Psoas muscle (tissue), 8 donors: ENCODE measurements around the gene CCDC30. TPM values are rescaled to one million over a fixed set of nuclear protein-coding genes. Genes with fewer than 3 reads are reported as not detected.

Experiments
- ATAC-seq, 4 donors: fragments of 200-7000 bp; cut with Tn5 transposase; one replicate each; pipeline ENCODE4 v1.9.1; 2020; ENCODE audit warnings: moderate library complexity in 3 of 4, mild to moderate bottlenecking in 2 of 4
- DNase-seq, 2 donors: peaks; one replicate each; pipeline ENCODE4 v3.0.0-alpha.2; 2020
- H3K27ac ChIP-seq: fragments of 200-600 bp; one replicate; pipeline ENCODE4 v1.8.0; 2022
- H3K27me3 ChIP-seq, 3 donors: fragments of 200-600 bp in 1 of 3; one replicate each; pipeline versions ENCODE4 v1.6.1 to v1.8.0; 2013 to 2022; ENCODE audit warnings: low read length in 2 of 3, mild to moderate bottlenecking in 2 of 3, moderate library complexity in 1 of 3; ENCODE audit not compliant: insufficient read depth in 3 of 3
- H3K36me3 ChIP-seq, 2 donors: fragments of 200-600 bp in 1 of 2; one replicate each; pipeline versions ENCODE4 v1.6.1 to v1.8.0; 2013 to 2022; ENCODE audit warnings: low read depth in 1 of 2, mild to moderate bottlenecking in 1 of 2, moderate library complexity in 1 of 2; ENCODE audit not compliant: insufficient read depth in 1 of 2
- H3K4me1 ChIP-seq: fragments of 200-600 bp; one replicate; pipeline ENCODE4 v1.8.0; 2022
- H3K4me3 ChIP-seq: fragments of 200-600 bp; one replicate; pipeline ENCODE4 v1.8.0; 2022; ENCODE audit warnings: mild to moderate bottlenecking
- H3K9me3 ChIP-seq: fragments of 200-600 bp; one replicate; pipeline ENCODE4 v1.8.0; 2022
- WGBS, 3 donors: extraction: QIAGEN DNeasy Blood & Tissue Kit; methylation state at CpG; one replicate each; pipeline versions ENCODE4 v1.1.6 to v1.1.7; 2013; 5-methylcytosine and 5-hydroxymethylcytosine counted together
- intact Hi-C, 2 donors: fragments of 100-400 bp; cut with DNase I; formaldehyde crosslinking; loops; one replicate each; pipeline versions ENCODE4 v1.11.0 to v1.14.2; 2022
- polyA plus RNA-seq, 3 donors: library from polyadenylated mRNA; stranded (reverse); fragments of 200-250 nt; gene quantifications; one replicate each; pipeline ENCODE4 v1.2.3, GENCODE V29; 2013
- total RNA-seq, 4 donors: library from RNA; stranded (reverse); fragmentation: NEBNext Ultra II Directional in 2 of 4; extraction: Animal tissue kit (Norgen Biotek cat#: 25700) in 2 of 4; gene quantifications; one replicate each; pipeline versions ENCODE4 v1.2.1 to v1.2.4, GENCODE V29; 2021 to 2023
- TF ChIP-seq, protein P1 (sequence below): fragments of 200-600 bp; IDR thresholded peaks from one replicate; pipeline ENCODE4 v1.8.0; 2022; ENCODE audit warnings: antibody characterized with exemption
- donor health status: healthy with polysubstance abuse.
- donor health status: DM: no; HTN: no; CAD: no; lungs with moderate emphysema.
- donor health status: Bipolar disorder and iron deficiency.
- donor health status: healthy.
- donor health status: DM: yes; HTN: yes; CAD: no.
- donor health status: DM: no; HTN: no; CAD: no.
- donor health status: DM: no; HTN: no; CAD: no.
- donor health status: DM: yes; HTN: yes; CAD: no.

CCDC30 gene
- total and polyA plus RNA-seq, 7 donors: 0.39 to 1.2 (median 0.92) TPM

DNA sequence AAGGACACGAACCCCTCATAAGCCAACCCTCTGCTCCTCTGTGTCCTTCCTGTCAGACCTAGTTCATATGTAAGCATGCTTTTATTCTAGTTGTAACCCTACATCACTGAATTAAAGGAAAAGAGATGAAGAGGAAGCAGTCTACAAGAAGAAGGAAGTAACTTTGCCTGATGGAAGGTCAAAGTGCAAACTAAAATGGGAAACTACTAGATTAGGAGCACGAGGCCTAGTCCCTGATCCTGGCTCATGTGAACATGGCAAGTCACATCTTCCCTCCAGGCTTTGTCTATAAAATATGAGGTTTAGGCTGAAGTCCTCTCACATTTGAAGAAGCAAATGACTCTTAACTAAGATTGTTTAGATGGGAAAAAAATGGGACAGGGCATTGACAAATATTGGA, 20.4 kb upstream of the CCDC30 start:
- DNase-seq (no peak), ATAC-seq (no peak)
- no peaks in the 10 kb centered on the region for H3K36me3 ChIP-seq
- 39 to 42% (median 39%) methylated on average over 2 of the region's 2 CpGs for WGBS, 3 donors
- intact Hi-C loops: no loop called here
- no peaks in the 10 kb centered on the region for H3K27me3 ChIP-seq
- no peak overlapping the region for H3K4me3 ChIP-seq
- H3K4me1 ChIP-seq: no peaks in the 10 kb centered on the region
- no peaks in the 10 kb centered on the region for H3K9me3 ChIP-seq
- TF ChIP-seq, protein P1, sequence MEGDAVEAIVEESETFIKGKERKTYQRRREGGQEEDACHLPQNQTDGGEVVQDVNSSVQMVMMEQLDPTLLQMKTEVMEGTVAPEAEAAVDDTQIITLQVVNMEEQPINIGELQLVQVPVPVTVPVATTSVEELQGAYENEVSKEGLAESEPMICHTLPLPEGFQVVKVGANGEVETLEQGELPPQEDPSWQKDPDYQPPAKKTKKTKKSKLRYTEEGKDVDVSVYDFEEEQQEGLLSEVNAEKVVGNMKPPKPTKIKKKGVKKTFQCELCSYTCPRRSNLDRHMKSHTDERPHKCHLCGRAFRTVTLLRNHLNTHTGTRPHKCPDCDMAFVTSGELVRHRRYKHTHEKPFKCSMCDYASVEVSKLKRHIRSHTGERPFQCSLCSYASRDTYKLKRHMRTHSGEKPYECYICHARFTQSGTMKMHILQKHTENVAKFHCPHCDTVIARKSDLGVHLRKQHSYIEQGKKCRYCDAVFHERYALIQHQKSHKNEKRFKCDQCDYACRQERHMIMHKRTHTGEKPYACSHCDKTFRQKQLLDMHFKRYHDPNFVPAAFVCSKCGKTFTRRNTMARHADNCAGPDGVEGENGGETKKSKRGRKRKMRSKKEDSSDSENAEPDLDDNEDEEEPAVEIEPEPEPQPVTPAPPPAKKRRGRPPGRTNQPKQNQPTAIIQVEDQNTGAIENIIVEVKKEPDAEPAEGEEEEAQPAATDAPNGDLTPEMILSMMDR: no peak
- H3K27ac ChIP-seq: no peak overlapping the region

GRCh38 chr1:42449256-42449655, 13.8 kb upstream of the CCDC30 start:
- TF ChIP-seq, protein P1: no peak
- Histone ChIP-seq H3K36me3 (no peaks in the 10 kb centered on the region), H3K4me3 (no peak overlapping the region), H3K9me3 (no peaks in the 10 kb centered on the region), H3K27me3 (no peaks in the 10 kb centered on the region), H3K27ac (no peak overlapping the region), H3K4me1 (no peaks in the 10 kb centered on the region)
- intact Hi-C loops: no loop called here
- DNase-seq: no peak
- no peak for ATAC-seq

DNA sequence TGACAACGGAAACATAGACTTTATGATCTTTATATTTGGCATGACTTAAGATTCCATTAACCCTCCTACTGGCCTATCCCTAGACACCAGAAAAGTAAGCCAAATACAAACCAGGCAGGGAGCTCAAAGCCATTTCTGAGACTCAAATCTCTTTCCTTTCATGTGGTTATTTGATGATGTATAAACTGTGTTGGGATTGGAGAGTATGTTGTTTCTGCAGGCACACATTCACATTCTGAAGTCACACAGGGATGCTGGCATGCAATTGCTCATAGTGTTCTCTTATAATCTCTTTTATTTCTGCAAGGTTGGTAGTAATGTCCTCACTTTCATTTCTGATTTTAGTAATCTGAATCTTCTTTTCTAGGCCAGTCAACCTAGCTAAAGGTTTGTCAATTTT, 13.0 kb upstream of the CCDC30 start:
- intact Hi-C loops: loop anchor here in 1 of 2 donors (10.0 kb wide), 1 partner anchor 315 kb away; the partner anchor contains the start of genes C1orf50 and P3H1
- Histone ChIP-seq H3K36me3 (no peaks in the 10 kb centered on the region), H3K4me1 (no peaks in the 10 kb centered on the region), H3K27ac (no peak overlapping the region), H3K9me3 (no peaks in the 10 kb centered on the region), H3K27me3 (no peaks in the 10 kb centered on the region), H3K4me3 (no peak overlapping the region)
- WGBS, 3 donors: 67 to 86% (median 84%) methylated on average over 1 of the region's 1 CpG
- ATAC-seq (no peak), DNase-seq (no peak)
- TF ChIP-seq, protein P1: no peak

GRCh38 chr1:42453386-42453785, 9.7 kb upstream of the CCDC30 start:
- ATAC-seq (no peak), DNase-seq (no peak)
- Histone ChIP-seq H3K27ac (no peak overlapping the region), H3K36me3 (peaks cover 0 to 7% of the 10 kb centered on the region in 2 donors), H3K4me3 (no peak overlapping the region), H3K27me3 (no peaks in the 10 kb centered on the region), H3K9me3 (no peaks in the 10 kb centered on the region), H3K4me1 (peaks cover 6% of the 10 kb centered on the region)
- WGBS, 3 donors: 74 to 85% (median 82%) methylated on average over 4 of the region's 4 CpGs
- TF ChIP-seq, protein P1: no peak
- intact Hi-C loops: loop anchor here in 1 of 2 donors (10.0 kb wide), 1 partner anchor 311 kb away; the partner anchor contains the start of genes C1orf50 and P3H1

- Histone ChIP-seq H3K27me3 (no peaks in the 10 kb centered on the region), H3K4me3 (no peak overlapping the region), H3K9me3 (no peaks in the 10 kb centered on the region), H3K4me1 (peaks cover 6% of the 10 kb centered on the region), H3K27ac (no peak overlapping the region), H3K36me3 (peaks cover 0 to 17% of the 10 kb centered on the region in 2 donors)
- TF ChIP-seq, protein P1: no peak
- WGBS, 3 donors: 93 to 96% (median 94%) methylated on average over 5 of the region's 5 CpGs
- intact Hi-C loops: loop anchor here in 1 of 2 donors (10.0 kb wide), 1 partner anchor 310 kb away; the partner anchor contains the start of genes C1orf50 and P3H1
- DNase-seq (no peak), ATAC-seq (no peak)
Observed at GRCh38 chr1:42454403-42454802, 8.7 kb upstream of the CCDC30 start.
